ENCODE results near the gene AMMECR1. TPM values are rescaled to one million over a fixed set of nuclear protein-coding genes. Genes with fewer than 3 reads are reported as not detected.

The AMMECR1 gene
- total and polyA plus RNA-seq, 12 donors: 0.59 to 1.8 (median 0.99) TPM

DNA sequence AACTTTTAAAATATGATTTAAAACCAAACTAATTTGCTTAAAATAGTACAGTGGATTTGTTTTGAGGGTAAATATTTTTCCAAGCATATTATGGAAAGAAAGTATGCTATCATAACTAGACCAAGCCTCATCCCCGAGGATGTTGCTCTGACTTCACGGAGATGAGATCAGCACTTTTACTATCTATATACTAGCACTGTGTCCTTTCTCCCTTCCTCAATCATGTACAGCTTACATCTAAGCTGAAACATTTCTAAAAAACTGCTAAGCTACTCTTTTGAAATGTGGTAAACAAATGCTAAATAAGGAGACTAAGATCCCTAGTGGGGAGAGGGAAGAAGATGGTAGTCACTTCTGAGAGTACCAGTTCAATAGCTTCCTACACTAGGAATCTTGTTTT, 23.8 kb downstream of the AMMECR1 start:
- Histone ChIP-seq H3K36me3 (no peaks in the 10 kb centered on the region), H3K27me3 (peaks cover 0 to 22% (median 0%) of the 10 kb centered on the region in 7 donors), H3K4me3 (no peak overlapping the region), H3K27ac (no peak overlapping the region), H3K4me1 (no peaks in the 10 kb centered on the region), H3K9me3 (peaks cover 0 to 24% (median 0%) of the 10 kb centered on the region in 11 donors)
- 67 to 80% methylated on average over 2 of the region's 2 CpGs for WGBS, 2 donors
- ATAC-seq (no peak), DNase-seq (no peak)
- intact Hi-C loops (cut with DNase I): no loop called here
- TF ChIP-seq, protein P1, sequence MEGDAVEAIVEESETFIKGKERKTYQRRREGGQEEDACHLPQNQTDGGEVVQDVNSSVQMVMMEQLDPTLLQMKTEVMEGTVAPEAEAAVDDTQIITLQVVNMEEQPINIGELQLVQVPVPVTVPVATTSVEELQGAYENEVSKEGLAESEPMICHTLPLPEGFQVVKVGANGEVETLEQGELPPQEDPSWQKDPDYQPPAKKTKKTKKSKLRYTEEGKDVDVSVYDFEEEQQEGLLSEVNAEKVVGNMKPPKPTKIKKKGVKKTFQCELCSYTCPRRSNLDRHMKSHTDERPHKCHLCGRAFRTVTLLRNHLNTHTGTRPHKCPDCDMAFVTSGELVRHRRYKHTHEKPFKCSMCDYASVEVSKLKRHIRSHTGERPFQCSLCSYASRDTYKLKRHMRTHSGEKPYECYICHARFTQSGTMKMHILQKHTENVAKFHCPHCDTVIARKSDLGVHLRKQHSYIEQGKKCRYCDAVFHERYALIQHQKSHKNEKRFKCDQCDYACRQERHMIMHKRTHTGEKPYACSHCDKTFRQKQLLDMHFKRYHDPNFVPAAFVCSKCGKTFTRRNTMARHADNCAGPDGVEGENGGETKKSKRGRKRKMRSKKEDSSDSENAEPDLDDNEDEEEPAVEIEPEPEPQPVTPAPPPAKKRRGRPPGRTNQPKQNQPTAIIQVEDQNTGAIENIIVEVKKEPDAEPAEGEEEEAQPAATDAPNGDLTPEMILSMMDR (IDR thresholded peaks at IDR 0.05): no peak

DNA sequence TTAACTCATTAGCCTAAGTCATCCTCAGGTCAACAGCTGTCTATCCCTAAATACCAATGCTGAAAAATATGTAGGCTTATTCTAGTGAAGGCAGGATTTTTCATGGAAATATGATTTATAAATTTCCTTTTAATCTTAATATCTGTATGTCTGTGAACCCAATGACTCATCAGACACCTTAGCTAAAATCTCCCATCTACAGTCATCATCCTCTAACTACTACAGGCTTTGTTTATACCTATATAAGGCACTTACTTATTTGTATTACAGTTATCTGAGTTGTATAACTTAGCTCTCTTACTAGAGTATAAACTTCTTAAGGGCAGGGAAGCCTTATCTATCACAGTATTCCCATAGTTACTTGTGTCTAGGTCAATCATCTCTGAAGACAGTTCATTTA, 24.2 kb downstream of the AMMECR1 start:
- Histone ChIP-seq H3K9me3 (peaks cover 0 to 24% (median 0%) of the 10 kb centered on the region in 11 donors), H3K4me1 (no peaks in the 10 kb centered on the region), H3K4me3 (no peak overlapping the region), H3K27me3 (peaks cover 0 to 22% (median 0%) of the 10 kb centered on the region in 7 donors), H3K27ac (no peak overlapping the region), H3K36me3 (no peaks in the 10 kb centered on the region)
- intact Hi-C loops (cut with DNase I): no loop called here
- TF ChIP-seq, protein P1 (IDR thresholded peaks at IDR 0.05): no peak
- DNase-seq (no peak), ATAC-seq (no peak)

DNA sequence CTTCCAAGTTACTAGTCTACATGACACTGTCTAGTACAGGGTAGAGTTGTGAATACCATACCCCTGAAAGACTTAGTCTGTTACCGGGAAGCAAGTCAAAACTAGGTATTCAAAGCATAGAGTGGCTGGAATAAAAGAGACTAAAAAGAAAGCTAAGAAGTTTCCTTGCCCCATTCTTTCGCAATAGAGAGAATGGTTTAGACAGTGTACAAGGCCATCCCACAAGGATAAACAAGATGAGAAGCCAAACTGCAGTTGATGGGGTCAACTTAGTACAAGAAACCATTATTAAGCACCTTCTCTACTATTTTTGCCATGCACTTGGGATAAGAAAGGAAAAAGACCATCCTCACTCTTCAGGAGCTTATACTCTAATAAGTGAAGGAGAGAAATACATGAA, 30.3 kb downstream of the AMMECR1 start:
- Histone ChIP-seq H3K27ac (no peak overlapping the region), H3K4me1 (no peaks in the 10 kb centered on the region), H3K27me3 (peaks cover 0 to 21% (median 0%) of the 10 kb centered on the region in 7 donors), H3K4me3 (no peak overlapping the region), H3K9me3 (peaks cover 0 to 4% (median 0%) of the 10 kb centered on the region in 11 donors), H3K36me3 (no peaks in the 10 kb centered on the region)
- WGBS, 2 donors: 91 to 98% methylated on average over 2 of the region's 2 CpGs
- TF ChIP-seq, protein P1 (IDR thresholded peaks at IDR 0.05): no peak
- intact Hi-C loops (cut with DNase I): no loop called here
- no peak for DNase-seq
- no peak for ATAC-seq

DNA sequence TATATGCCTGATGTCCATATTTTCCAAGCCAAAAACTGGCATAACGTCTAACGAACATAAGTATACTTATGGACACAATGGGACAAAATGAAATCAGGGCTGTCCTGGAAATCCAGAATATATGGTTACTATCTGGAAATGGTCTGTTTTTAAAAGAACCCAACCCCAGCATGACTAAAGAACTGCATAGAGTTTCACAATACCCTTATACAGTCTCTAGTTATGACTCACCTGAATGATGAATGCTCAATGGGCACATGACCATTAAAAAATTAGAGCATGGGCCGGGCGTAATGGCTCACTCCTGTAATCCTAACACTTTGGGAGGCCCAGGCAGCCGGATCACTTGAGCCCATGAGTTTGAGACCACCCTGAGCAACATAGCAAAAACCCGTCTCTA, 31.8 kb downstream of the AMMECR1 start:
- Histone ChIP-seq H3K4me1 (no peaks in the 10 kb centered on the region), H3K9me3 (peaks cover 0 to 4% (median 0%) of the 10 kb centered on the region in 11 donors), H3K4me3 (no peak overlapping the region), H3K36me3 (no peaks in the 10 kb centered on the region), H3K27ac (no peak overlapping the region), H3K27me3 (peaks cover 0 to 23% (median 0%) of the 10 kb centered on the region in 7 donors)
- no peak for DNase-seq
- peak in 1 of 8 donors; percentile 42 for ATAC-seq
- WGBS, 2 donors: 93 to 99% methylated on average over 6 of the region's 6 CpGs
- intact Hi-C loops (cut with DNase I): no loop called here
- TF ChIP-seq, protein P1 (IDR thresholded peaks at IDR 0.05): no peak
